ENCODE results near the gene TH.
"Not testable (repeated sequence)": the region's sequence is repeated elsewhere in the genome, so short reads cannot be mapped to it uniquely, and the experiment has no call there.

TH gene

GRCh38 chr11:2178055-2178773 is 6.6 kb upstream of the TH start:
- not testable (repeated sequence) for DNase-seq (ENCODE audit: low read depth in 2 of 2)

- no peak for DNase-seq (ENCODE audit: low read depth in 2 of 2)
Measured at GRCh38 chr11:2177076-2177475, 5.5 kb upstream of the TH start.

DNA sequence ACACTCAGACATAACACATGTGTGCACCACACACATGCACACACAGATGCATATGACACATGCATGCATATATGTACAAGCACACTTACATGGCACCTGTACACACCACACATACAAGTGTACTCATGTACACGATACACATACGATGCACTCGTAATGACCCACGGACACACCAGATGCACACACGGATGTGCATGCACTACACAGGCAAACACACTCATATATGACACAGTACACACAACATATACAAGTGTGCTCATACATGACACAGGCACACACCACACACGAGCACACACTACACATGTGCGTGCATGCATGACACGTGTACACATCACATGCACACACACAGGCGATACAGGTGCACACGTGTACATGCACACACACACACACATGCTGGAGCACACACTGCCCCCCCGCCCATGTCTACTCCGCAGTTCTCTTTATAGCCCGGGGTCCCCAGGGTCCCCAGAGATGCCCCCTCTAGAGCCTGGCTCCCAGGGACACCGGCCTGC is 4.8 kb upstream of the TH start:
- no peak for DNase-seq (ENCODE audit: low read depth in 2 of 2)

DNA sequence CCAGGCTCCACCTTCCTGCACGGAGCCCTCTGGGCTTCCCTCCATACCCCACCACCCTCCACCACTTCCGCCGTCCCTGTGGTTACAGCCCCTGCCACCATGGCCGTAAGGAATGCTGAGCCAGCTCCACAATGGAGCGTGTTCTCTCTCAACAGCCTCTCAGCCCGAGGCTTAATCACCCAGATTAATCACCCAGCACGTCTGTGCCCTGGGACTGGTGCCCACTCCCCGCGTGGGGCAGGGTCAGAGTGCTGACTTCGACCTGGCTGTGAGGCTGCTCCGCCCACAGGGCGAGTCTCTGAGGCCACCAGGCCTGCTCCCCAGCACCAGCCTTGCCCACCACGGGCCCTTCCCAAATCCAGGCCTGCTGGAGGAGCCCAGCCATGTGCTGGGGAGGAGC is 4.0 kb upstream of the TH start:
- DNase-seq (ENCODE audit: low read depth in 2 of 2), result peak in 1 of 2 experiments; percentile 40

- DNase-seq (ENCODE audit: low read depth in 2 of 2), result no peak
Measured at GRCh38 chr11:2174361-2174760, 2.7 kb upstream of the TH start.

GRCh38 chr11:2173761-2174160 is 2.1 kb upstream of the TH start:
- DNase-seq (ENCODE audit: low read depth in 2 of 2), result no peak

DNA sequence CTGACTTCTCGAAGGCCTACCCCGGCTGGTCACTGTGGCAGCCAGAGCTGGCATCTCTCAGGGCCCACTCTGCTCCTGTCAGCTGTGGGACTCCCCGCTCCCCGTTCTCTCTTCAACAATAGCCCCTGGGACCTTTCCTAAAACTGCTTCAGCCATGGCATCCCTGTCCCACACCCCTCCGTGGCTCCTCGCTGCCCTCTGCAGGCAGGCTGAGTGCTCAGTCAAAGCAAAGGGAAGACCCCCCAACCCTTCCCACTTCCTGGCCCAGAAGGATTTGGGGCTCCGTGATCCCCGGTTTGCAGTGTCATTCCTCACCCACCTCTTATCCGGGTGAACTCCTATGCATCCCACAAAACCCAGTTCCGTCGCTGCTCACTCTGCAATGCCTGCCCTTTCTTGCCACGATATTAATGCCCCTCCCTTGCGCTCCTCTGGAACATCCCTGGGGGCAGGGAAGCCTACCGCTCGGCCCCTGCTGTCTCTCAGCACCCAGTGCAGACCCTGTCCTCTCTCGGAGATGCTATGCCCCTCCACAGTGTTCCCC is 1.6 kb upstream of the TH start:
- no peak for DNase-seq (ENCODE audit: low read depth in 2 of 2)

DNA sequence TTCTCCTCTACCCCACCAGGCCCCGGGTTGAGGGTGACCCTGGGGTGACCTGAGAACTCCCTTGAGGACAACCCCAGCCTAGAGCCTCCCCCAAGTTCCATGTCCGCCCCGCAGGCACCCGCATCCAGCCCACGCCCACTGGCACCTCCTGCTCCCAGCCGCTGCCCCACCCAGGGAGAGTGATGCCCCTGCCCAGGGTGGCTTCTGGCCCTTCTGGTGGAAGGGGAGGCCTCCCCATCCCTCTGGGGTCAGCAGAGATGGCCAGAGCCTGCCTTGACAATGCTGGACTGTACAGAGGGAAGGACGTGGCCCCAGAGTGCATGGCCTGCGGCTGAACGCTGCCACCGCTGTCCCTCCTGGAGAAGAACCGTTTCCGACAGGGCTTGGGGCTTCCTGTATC is 1.1 kb upstream of the TH start:
- no peak for DNase-seq (ENCODE audit: low read depth in 2 of 2)

GRCh38 chr11:2169626-2170570 is 1.7 kb downstream of the TH start:
- DNase-seq (ENCODE audit: low read depth in 2 of 2), result no peak

- no peak for DNase-seq (ENCODE audit: low read depth in 2 of 2)
Measured at GRCh38 chr11:2169005-2169378, 2.6 kb downstream of the TH start.

DNA sequence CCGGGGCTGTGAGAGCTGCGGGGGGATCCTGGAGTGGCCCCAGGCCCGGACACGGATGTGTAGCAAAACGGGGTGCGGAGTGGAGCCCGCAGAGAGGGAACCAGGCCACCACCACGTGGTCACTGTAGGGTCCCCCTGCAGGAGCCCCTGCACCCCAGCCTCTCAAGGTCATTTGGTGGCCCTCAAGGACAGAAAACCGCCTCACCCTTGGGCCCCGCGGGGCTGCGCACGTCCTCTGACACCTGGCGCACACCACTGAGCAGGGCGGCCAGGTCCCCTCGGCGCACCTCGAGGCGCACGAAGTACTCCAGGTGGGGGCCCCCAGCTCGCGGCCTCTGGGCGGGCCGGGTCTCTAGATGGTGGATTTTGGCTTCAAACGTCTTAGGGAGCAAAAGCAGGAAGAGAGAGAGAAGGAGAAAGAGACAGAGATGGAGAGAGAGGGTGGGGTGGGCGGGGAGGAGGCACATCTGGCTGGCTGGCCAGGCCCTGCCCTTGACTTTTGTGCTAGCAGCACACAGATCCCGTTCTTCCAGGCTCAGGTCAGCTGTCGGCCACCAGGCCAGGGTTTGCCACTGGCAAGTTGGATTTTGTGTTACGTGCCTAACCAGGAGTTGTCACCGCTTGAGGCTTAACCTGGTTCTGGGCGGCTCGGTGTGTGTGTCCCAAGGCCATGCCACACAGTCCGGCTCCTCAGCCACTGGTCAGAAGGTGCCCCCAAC is 3.2 kb downstream of the TH start:
- DNase-seq (ENCODE audit: low read depth in 2 of 2), result no peak

- DNase-seq (ENCODE audit: low read depth in 2 of 2), result no peak
Measured at GRCh38 chr11:2167141-2168045, 4.2 kb downstream of the TH start.

DNA sequence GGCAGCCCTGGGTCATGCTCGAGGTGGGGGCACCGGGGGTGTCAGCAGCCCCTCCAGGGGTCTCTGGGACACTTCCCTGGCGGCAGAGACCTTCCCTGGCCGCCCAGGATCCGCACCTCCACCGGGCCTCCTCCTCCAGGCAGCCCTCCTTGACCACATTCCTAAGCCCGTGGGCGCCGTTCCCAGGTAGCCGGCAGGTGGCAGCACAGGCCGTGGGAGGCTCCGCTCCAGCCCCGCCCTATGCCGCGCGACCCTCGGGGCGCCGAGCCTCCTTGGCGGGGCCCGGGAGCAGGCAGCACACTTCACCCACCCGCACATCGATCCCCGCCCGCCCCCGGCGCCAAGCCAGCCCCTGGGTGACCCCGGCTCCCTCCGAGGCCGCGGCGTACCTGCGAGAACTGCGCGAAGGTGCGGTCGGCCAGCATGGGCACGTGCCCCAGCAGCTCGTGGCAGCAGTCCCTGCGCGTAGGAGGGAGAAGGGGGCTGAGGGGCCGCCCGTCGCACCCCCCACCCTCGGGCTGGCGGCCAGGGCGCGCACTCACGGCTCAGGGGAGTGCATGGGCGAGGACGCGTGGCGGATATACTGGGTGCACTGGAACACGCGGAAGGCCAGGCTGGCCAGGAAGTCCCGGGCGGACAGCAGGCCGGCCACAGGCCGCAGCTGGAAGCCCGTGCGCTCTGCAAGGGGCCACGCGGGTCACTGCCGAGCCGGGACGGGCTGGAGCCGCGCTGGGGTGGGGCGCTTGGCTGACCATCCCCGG is 5.3 kb downstream of the TH start:
- DNase-seq (ENCODE audit: low read depth in 2 of 2), result no peak

GRCh38 chr11:2165571-2165970 is 6.0 kb downstream of the TH start:
- no peak for DNase-seq (ENCODE audit: low read depth in 2 of 2)

DNA sequence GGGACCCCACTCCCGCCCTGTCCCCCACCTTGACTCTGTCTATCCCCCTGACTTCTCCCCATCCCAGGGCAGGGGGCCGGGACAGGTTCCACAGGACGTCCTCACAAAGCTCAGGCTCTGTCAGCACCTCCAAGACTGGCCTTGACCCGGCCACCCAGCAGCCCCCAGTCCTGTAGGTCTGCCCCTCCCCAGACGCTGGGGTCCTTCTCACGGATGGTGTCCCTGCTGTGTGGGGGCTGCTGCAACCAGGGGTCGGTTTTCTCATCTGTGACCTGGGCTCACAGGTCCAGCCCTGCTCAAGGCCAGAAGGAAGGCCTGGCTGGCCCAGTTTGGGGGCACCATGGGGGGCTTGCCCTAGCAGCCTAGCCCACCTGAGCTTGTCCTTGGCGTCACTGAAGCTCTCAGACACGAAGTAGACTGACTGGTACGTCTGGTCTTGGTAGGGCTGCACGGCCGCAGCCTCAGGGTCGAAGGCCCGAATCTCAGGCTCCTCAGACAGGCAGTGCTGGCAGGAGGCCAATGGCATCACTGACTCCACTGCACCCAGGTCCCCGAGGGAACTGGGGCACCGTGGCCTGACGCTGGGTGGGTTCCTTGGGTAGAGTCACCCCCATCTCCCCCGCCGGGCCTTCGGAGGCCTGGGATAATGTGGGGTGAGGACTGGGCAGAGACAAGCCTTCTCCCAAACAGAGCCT is 6.6 kb downstream of the TH start:
- DNase-seq (ENCODE audit: low read depth in 2 of 2), result no peak

DNA sequence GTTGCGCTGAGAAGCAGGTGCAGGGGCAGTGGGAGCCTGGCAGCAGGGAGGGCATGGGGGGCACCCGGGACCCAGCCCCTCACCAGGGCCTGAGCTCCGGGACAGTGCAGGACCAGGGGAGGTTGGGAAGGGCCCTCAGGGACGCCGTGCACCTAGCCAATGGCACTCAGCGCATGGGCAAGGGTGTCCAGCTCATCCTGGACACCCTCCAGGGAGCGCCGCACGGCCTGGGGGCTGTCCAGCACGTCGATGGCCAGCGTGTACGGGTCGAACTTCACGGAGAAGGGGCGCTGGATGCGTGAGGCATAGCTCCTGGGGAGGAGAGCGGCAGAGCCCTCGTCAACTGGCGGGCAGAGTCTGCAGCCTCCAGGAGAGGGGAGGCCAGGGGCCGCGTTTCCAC is 7.5 kb downstream of the TH start:
- DNase-seq (ENCODE audit: low read depth in 2 of 2), result no peak

DNA sequence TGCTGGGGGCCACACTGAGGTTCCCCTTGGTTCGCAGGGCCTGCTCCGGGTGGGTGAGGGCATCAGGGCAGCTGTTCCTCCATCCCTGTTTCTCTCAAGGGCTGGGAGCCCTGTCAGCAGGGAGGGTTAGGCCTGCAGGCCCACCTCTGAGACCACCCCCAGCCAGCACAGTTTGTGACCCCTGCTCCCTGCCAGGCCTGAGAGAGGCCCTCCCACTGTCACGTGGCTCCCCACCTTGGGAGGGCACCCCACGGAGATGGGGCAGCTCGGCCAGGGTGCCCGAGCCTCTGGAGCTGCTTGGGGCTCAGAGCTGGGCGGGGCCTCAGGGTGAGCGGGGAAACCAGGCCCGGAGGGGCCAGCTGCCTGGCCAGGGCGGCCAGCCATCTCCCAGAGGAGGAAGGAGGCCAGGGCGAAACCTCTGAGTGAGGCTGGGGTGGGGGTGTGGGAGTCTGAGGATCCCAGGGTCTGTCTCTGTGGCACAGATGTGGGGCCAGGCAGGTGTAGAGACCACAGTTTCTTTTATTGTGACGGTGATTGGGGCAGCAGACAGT is 8.1 kb downstream of the TH start:
- no peak for DNase-seq (ENCODE audit: low read depth in 2 of 2)

DNA sequence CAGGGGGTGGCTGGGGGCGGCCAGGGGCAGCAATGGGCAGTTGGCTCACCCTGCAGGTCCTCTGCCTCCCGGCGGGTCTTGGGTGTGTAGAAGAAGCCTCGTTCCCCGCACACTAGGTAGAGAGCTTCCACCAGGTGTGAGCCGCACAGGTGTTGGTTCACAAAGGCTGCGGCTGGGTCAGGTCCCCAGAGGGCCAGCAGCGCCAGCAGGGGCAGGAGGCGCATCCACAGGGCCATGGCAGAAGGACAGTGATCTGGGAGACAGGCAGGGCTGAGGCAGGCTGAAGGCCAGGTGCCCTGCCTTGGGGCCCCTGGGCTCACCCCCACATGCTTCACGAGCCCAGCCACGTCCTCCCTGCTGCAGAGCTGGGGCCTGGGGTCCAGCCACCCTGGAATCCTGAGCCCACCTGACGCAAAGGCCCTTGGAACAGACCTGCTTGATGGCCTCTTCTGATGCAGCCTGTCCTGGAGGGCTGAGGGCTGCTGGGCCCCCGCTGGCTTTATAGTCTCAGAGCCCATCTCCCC is 10.8 kb downstream of the TH start, which contains the start of gene INS:
Gene INS (minus strand): TSS at position 474 of the 524 bp plus-strand sequence. CDS start 238 bp downstream, at position 236.
- DNase-seq (ENCODE audit: low read depth in 2 of 2), result no peak

Measured in fibroblast of skin of left quadriceps (primary cell).